Measurements from ENCODE around the gene MESD. TPM values are rescaled to one million over a fixed set of nuclear protein-coding genes. Genes with fewer than 3 reads are reported as not detected.
A peak's percentile ranks its signal among the peaks of the same experiment; 100 is the strongest.

The MESD gene
- total RNA-seq: 10 to 100 TPM; 22.0 to 28.4 TPM

DNA sequence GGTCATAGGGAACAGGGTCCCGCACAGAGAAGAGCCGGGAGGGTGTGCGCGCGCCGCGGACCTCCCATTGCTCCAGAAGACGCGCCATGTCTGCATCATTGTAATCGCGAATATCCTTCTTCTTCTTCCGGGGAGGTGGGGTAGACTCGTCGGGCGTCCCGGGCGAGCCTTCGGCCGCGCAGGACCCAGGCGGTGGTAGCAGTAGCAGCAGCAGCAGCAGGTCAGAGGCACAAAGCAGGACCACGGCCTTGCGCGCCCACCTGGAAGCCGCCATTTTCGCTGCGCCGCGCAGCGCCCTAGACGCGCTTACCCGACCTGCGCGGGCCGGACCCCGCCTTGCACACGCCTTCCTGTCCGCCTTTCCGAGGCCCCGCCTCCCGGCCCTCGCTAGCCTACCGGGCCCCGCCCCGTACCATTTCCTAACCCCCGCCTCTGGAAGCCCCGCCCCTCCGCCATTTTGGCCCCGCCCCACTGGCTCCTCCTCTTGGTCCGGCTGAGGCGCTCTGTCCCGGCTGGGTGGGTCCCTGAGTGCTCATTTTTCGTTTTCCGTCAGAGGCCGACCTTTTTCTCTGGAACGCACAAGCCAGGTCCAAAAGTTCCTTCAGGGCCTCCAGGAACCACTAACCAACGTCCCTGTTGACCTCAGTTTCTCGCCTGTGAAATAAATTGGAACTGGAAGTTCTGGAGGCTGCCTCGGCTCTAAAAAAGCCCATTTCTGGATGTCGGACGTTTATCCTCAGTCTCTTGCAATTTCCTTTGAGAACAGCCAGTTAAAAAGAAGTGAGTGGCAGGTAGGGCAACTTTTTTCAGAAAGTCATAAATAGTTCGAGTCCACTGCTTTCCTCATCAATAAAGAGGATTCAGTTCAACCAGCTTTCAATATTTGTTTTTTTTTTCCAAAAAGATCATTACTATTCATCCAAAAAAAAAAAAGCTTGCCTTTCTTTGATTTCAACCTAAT is at the start of gene MESD:
Gene MESD, minus strand, starts transcription at position 302 of the 961 bp plus-strand sequence. Its CDS starts 28 bp downstream, at position 274.
- H3K9me3 Mint-ChIP-seq: no peaks in the 10 kb centered on the region

DNA sequence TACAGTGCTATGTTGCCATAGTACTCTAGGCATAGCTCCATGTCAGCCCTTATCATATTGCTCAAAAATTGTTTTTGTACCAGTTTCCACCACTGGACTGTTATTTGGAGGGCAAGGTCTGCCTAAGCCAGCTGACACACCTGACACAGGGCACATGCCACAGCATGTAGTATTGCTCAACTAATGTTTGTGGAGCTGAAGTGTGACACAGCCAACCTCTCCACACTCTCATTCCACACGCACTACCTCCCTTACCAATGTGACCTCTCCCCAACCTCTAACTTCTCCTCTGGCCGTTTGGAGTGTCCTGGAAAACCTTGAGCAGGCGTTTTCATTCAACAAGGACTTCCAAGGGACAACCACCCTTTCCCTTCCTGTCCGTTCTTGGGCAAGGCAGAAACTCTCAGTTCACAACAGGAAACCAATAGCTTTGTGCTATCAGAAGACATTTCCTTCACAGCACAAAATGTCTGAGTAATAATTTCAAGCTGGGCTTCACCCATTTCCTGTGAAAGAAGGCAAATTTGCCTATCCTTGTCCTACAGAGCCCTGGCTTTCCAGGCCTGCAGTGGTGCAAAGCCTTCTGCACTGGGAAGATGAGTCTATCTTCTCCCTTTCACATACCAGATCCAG is 49.5 kb upstream of the MESD start:
- no peaks in the 10 kb centered on the region for H3K9me3 Mint-ChIP-seq
- peaks cover 6% of the 10 kb centered on the region for H3K4me1 Mint-ChIP-seq
- ATAC-seq (replicated peaks): peak; percentile 72
- no peaks in the 10 kb centered on the region for H3K27me3 Mint-ChIP-seq
- peak overlapping the region; percentile 37 for H3K4me3 Mint-ChIP-seq
- no peaks in the 10 kb centered on the region for H3K36me3 Mint-ChIP-seq (ENCODE audit: low read depth)
- H3K27ac Mint-ChIP-seq: peak overlapping the region; percentile 82

More for the DNA sequence above, at the start of gene MESD:
- H3K36me3 Mint-ChIP-seq (ENCODE audit: low read depth): peaks cover 27% of the 10 kb centered on the region
- no peaks in the 10 kb centered on the region for H3K27me3 Mint-ChIP-seq
- ATAC-seq (replicated peaks): peak; percentile 99
- peaks cover 28% of the 10 kb centered on the region for H3K4me1 Mint-ChIP-seq
- H3K4me3 Mint-ChIP-seq: peak within 1 kb of the TSS; percentile 97
- H3K27ac Mint-ChIP-seq: peak within 1 kb of the TSS; percentile 94

DNA sequence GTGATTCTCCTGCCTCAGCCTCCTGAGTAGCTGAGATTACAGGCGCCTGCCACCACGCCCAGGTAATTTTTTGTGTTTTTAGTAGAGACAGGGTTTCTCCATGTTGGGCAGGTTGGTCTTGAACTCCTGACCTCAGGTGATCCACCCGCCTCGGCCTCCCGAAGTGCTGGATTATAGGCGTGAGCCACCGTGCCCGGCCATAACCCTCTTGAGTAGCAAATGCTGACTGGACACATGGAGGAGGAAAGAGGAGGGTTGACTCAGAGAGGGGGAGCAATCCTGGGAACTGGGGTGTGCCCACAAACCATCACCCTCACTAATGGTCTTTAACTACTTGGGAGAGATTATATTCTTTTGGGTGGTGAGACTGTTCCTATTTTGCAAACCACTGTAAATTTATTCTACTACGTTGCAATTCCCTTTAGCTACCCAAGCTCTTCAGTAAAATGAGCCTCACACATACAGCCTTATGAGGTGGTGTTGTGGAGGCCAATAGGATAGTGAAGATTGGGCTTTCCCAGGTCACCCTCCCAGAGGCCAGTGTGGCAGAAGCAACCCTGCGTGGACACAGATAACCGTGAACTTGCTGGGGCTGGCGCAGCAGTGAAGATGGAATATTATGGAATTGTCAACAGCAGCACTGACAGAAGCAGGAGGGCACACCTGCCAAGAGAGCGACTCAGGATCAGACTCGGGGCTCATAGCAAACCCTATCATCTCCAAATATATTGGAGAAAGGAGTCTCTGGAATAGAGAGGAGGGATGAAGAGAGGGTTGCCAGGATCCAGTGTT is 48.5 kb upstream of the MESD start:
- Mint-ChIP-seq H3K27ac (no peak overlapping the region), H3K4me1 (peaks cover 6% of the 10 kb centered on the region), H3K4me3 (no peak overlapping the region), H3K27me3 (no peaks in the 10 kb centered on the region), H3K36me3 (ENCODE audit: low read depth) (no peaks in the 10 kb centered on the region), H3K9me3 (no peaks in the 10 kb centered on the region)
- ATAC-seq (replicated peaks): no peak

DNA sequence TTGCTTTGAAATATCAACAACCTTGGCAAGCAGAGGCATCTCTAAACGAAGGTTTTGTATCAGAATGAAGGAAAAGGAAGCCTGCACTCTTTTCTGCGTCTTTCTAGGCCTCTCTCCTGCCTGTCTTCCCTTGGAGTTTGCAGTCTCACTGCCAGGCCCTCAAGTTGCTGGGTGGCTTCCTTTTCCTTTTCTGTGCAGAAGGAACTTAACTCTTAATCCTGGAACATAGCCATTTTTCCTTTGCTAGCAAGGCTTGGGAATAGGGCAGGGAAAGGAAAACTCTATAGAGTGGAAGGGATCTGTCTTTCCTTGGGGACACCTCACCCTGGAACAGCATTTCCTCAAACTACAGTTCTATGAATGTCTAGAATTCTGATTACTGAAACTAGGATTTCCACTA is 43.9 kb upstream of the MESD start:
- Mint-ChIP-seq H3K4me1 (peaks cover 19% of the 10 kb centered on the region), H3K27me3 (no peaks in the 10 kb centered on the region), H3K4me3 (no peak overlapping the region), H3K9me3 (peaks cover 9% of the 10 kb centered on the region), H3K27ac (no peak overlapping the region), H3K36me3 (ENCODE audit: low read depth) (no peaks in the 10 kb centered on the region)
- ATAC-seq (replicated peaks): no peak

DNA sequence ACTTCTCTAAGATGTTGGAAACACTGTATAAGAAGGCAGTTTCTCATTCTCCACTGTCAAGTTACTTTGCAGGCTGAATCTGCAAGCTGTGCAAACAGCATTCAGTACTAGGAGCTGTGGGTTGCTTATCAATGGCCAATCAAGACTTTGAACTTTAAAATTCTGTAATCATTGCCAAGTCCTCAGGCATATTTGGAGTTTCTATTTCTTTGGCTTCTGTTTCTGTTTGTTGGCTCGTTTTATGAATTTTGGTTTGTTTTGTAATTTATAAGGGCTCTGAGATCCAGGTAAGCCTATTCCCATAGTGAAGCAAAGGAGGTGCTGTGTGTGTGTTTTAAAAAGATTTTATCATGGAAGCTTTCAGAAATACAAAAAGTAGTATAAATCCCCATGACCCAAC is 43.2 kb upstream of the MESD start:
- Mint-ChIP-seq H3K9me3 (peaks cover 9% of the 10 kb centered on the region), H3K4me3 (no peak overlapping the region), H3K27me3 (no peaks in the 10 kb centered on the region), H3K27ac (peak overlapping the region; percentile 30), H3K4me1 (peaks cover 19% of the 10 kb centered on the region), H3K36me3 (ENCODE audit: low read depth) (no peaks in the 10 kb centered on the region)
- ATAC-seq (replicated peaks): peak; percentile 28

DNA sequence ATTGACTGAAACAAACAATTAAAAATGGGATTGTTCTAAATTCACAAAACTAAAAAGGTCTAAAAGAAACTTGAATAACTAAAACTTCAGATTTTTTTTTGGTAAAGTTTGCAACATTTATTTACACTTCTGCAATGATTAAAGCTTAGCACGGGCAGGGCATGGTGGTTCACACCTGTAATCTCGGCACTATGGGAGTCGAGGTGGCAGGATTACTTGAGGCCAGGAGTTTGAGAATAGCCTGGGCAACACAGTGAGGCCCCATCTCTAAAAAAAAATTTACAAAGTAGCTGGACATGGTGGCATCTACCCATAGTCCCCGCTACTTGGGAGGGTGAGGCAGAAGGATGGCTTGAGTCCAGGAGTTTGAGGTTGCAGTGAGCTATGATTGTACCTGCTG is 42.7 kb upstream of the MESD start:
- peaks cover 9% of the 10 kb centered on the region for H3K9me3 Mint-ChIP-seq
- no peak for ATAC-seq (replicated peaks)
- H3K4me1 Mint-ChIP-seq: peaks cover 19% of the 10 kb centered on the region
- peak overlapping the region; percentile 30 for H3K27ac Mint-ChIP-seq
- no peaks in the 10 kb centered on the region for H3K27me3 Mint-ChIP-seq
- no peak overlapping the region for H3K4me3 Mint-ChIP-seq
- H3K36me3 Mint-ChIP-seq (ENCODE audit: low read depth): no peaks in the 10 kb centered on the region

DNA sequence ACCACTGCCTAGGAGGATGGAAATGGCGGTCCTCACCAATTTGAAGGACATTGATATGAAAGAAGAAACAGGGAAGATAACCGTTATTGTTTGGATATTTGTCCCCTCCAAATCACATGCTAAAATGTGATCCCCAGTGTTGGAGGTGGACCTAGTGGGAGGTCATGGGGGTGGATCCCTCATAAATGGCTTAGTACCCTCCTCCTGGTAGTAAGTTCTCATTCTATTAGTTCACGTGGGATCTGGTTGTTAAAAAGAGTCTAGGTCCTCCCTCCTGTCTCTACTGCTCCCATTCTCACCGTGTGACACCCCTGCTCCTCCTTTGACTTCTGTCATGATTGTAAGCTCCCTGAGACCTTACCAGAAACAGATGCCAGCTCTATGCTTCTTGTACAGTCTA is 41.6 kb upstream of the MESD start:
- Mint-ChIP-seq H3K4me3 (peak overlapping the region; percentile 53), H3K4me1 (peaks cover 25% of the 10 kb centered on the region), H3K36me3 (ENCODE audit: low read depth) (no peaks in the 10 kb centered on the region), H3K27ac (peak overlapping the region; percentile 56), H3K27me3 (no peaks in the 10 kb centered on the region), H3K9me3 (peaks cover 9% of the 10 kb centered on the region)
- no peak for ATAC-seq (replicated peaks)

DNA sequence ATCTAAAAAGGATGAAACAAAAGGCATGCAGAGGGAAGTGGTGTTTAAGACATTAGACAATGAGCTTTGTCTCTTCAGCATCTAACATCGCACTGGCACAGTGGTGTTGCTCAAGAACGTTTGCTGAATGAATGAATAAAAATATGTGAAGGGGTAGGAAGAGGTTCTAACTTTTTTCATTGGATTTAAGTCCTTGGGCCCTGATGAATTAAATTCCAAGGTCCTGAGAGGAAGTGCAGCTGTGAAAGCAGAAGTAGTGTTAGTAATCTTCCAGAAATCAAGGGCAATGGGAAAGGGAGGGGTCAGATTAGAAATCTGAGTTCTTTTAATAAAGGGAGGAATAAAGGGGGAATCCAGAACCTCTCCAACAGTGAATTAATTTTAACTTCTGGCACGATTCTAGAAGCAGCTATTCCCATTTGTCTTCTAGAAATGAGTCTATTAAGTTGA is 40.7 kb upstream of the MESD start:
- ATAC-seq (replicated peaks): no peak
- peaks cover 9% of the 10 kb centered on the region for H3K9me3 Mint-ChIP-seq
- H3K4me3 Mint-ChIP-seq: peak overlapping the region; percentile 53
- H3K27ac Mint-ChIP-seq: peak overlapping the region; percentile 10
- H3K36me3 Mint-ChIP-seq (ENCODE audit: low read depth): no peaks in the 10 kb centered on the region
- peaks cover 25% of the 10 kb centered on the region for H3K4me1 Mint-ChIP-seq
- H3K27me3 Mint-ChIP-seq: no peaks in the 10 kb centered on the region

DNA sequence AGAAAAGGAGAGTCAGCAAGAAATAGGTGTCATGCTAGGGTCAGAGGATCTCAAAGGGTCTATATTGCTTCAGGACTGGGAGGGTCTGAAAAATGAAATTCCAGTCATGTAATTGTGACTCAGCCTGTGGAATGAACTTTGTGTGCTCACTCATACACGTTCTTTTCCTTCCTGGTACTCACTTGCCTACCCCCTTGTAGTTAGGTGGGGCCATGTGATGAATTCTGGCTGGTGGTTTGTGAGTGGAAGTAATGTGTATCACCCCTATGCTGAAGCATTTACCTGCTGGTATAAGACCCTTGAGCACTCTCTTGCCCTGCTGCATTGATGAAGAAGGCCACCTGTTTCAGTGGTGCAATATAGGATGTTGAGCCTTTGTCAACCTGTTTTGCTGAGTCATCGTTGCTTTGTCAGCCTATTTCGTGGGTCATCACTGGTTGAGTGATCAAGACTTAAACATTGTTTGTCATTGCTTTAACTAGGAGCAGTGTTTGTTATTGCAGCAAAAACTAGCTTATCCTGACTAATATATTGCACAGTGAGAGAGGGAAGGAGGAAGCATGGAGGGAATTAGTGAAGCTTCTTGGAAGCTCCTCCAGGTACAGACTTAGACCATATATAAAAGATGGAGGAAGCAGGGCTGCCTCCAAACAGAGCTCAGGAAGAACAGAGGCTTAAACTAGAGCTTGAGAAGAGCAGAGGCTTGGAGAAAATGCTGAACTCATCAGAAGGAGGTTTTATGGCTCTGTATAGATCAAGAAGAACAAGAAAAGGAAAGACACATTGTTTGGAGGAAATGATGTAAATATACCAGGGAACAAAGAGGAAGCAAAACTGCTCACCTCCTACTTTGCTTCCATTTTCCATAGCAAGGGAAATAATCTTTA is 40.0 kb upstream of the MESD start:
- ATAC-seq (replicated peaks): peak; percentile 20
- Mint-ChIP-seq H3K4me1 (peaks cover 26% of the 10 kb centered on the region), H3K4me3 (peak overlapping the region; percentile 53), H3K27me3 (no peaks in the 10 kb centered on the region), H3K9me3 (peaks cover 9% of the 10 kb centered on the region), H3K36me3 (ENCODE audit: low read depth) (no peaks in the 10 kb centered on the region), H3K27ac (peak overlapping the region; percentile 10)

DNA sequence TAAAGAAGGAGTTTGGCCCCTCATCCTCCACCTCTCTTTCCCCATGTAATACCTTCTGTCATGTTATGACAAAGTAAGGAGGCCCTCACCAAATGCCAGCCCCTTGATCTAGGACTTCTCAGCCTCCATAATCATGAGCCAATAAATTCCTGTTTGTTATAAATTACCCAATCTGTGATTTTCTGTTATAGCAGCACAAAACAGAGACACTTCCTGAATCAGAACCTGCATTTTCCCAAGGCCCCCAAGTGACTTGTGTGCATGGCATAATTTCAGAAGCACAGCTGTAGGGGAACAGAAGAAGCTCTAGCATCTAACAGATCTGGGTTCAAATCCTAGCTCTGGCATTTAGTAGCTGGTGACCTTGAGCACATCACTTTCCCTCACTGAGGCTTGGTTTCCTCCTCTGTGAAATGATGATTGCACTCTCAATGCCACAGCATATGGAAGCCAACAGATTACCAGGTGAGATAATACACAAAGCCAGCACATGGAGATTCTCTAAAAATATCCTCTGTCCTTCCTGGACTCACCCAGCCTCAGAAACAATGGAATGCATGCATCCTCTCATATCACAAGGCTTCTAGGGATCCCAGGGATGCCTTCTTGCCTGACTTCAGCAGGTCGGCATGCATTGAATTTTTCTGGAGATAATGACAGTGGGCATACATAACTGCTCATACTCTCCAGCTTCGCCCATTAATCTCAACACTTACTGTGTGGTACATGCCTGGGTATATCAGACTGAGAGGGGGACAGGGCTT is 37.4 kb upstream of the MESD start:
- Mint-ChIP-seq H3K9me3 (peaks cover 9% of the 10 kb centered on the region), H3K27ac (no peak overlapping the region), H3K27me3 (no peaks in the 10 kb centered on the region), H3K4me1 (peaks cover 34% of the 10 kb centered on the region), H3K4me3 (peak overlapping the region; percentile 1), H3K36me3 (ENCODE audit: low read depth) (no peaks in the 10 kb centered on the region)
- ATAC-seq (replicated peaks): no peak

DNA sequence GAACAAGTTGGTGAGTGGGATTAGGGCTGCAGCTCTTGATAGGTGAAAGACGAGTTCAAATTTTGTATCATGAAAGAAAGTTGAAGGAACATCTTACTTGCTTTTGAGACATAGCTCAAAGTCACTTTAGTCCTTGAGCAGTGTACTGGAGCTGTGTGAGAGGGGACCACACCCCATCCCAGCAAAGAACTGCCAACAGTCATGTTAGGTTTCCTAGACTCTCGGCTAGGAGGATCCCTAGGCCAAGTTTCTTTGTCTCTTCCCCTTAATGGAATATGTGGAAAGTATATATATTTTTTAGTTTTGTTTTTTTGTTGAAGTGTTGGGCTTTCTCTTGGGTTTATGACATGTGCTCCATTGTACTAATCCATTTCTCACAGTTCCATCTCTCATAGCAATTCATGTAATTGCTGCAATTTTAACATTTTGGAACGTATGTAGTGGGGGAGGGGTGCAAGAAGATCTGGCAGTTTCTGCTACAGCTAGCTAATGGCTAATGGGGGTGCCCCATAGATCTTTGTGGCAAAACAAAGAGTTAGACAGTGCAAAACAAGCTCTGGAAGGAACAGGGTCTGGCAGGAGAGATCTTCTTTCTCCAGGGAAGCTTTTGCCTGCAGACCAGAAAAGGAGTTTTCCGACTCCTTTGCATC is 36.2 kb upstream of the MESD start:
- Mint-ChIP-seq H3K4me3 (peak overlapping the region; percentile 1), H3K9me3 (peaks cover 9% of the 10 kb centered on the region), H3K27ac (no peak overlapping the region), H3K27me3 (no peaks in the 10 kb centered on the region), H3K4me1 (peaks cover 33% of the 10 kb centered on the region), H3K36me3 (ENCODE audit: low read depth) (no peaks in the 10 kb centered on the region)
- ATAC-seq (replicated peaks): no peak

DNA sequence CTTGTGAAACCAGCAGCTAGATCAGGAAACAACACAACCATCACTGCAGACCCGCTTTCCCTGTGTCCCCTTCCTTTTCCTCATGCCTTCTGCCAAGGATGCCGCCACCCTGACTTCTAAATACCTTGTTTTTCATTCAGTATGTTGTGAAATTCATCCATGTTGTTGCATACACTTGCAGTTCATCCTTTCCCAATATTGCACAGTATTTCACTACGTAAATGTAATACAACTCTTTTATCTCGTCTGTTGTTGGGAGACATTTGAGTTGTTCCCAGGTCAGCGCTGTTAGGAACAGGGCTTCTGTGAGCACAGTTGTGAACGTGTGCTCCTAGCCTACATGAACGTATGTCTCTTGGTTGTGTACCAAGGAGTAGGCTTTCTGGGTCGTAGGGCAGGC is 35.3 kb upstream of the MESD start:
- Mint-ChIP-seq H3K9me3 (peaks cover 4% of the 10 kb centered on the region), H3K27me3 (no peaks in the 10 kb centered on the region), H3K27ac (peak overlapping the region; percentile 91), H3K36me3 (ENCODE audit: low read depth) (no peaks in the 10 kb centered on the region), H3K4me1 (peaks cover 29% of the 10 kb centered on the region), H3K4me3 (peak overlapping the region; percentile 76)
- ATAC-seq (replicated peaks): no peak
